GM19452 (cell line): Measurements from ENCODE around the gene PTOV1.

ENCODE experiments used
- ATAC-seq: cut with Tn5 transposase; IDR thresholded peaks from one replicate; pipeline ENCODE4 v1.9.1; 2021; ENCODE audit not compliant: unreplicated experiment

The PTOV1 gene

DNA sequence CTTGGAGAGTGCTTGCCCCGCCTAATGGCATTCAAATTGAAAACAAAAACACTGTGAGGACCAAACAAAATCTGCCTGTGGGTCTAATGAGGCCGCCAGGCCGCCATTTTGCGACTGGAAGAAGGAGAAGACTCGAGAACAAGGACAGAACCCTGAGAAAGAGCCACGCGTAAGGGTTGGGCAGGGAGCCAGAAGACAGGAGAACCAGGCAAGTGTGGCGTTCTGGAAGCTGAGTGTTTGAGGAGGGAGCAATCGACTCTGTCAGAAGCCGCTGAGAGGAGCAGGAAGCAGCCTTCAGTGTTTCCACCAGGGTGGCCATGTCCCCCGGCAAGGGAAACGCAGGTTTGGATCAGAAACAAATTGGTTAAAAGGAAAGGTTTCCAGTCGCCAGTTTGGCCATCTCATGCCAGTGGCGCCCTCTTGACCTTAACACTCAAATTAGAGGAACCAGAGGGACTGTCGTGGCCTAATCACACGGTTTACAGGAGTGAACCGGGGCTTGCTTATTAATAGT is 10.2 kb upstream of the PTOV1 start:
- no peak for ATAC-seq

- ATAC-seq: no peak
Observed at GRCh38 chr19:49843265-49843664, 7.7 kb upstream of the PTOV1 start.

DNA sequence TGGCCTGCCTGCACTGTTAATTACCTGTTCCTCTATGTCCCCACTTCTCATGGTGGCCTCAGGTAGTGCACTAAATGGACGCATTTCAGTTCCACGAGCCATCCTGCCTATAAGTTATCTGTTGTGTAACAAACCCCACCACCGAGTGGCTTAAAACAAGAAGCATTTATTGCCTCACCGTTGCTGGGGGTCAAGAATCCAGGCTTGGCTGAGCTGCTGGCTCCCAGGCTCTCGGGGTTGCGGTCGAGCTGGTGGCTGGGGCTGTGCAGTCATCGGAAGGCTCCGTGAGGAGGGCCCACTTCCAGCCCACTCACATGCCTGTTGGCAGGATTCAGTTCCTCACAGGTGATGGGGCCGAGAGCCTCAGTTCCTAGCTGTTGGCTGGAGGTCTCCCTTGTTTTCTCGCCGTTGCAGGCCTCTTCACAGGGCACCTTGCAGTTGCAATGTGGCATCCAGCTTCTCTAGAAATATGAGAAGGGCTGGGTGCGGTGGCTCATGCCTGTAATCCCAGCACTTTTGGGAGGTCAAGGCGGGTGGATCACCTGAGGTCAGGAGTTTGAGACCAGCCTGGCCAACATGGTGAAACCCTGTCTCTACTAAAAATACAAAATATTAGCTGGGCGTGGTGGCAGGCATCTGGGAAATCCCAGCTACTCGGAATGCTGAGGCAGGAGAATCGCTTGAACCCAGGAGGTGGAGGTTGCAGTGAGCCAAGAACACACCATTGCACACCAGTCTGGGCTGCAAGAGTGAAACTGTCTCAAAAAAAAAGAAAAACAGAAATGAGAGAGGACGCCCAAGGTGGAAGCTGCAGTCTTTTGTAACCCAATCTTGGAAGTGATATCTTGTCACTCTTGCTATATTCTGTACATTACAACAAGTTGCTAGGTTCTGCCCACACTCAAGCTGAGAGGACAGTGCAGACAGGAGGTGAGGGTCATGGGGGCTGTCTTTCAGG is 6.5 kb upstream of the PTOV1 start:
- ATAC-seq: no peak

- ATAC-seq: no peak
Observed at GRCh38 chr19:49845414-49845813, 5.5 kb upstream of the PTOV1 start.

- no peak for ATAC-seq
Observed at GRCh38 chr19:49846408-49846807, 4.6 kb upstream of the PTOV1 start.

DNA sequence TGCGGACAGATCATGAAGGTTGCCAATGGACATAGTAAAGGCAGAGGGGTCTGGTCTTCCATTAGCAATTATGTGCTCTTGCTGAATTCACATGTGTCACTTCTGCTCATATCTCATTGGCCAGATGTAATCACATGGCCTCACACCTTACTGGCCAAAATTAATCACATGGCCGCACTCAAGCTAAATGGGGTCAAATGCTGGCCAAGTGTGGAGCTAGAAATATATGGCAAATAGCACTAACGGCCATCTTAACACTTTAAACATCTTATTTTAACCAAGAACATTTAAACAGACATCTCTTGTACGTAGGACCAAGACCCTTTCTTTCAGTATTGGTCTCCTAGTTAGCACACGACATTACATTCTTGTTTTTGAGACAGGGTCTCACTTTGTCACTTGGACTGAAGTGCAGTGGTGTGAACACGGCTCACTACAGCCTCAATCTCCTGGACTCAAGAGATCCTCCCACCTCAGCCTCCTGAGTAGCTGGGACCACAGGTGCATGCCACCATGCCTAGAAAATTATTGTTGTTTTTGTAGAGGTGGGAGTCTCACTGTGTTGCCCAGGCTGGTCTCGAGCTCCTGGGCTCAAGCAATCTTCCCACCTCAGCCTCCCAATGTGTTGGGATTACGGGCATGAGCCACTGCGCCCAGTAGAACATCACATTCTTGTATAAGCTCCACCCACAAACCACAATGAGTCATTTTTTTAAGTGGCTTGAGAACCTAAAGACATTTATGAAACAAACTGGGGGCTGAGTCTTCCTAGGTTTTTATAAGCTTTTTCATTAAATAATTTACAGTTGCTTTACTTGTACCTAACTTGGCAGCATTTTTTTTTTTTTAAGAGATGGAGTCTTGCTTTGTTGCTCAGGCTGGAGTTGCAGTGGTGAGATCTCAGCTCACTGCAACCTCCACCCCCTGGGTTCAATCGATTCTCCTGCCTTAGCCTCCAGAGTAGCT is 2.9 kb upstream of the PTOV1 start:
- ATAC-seq: no peak

DNA sequence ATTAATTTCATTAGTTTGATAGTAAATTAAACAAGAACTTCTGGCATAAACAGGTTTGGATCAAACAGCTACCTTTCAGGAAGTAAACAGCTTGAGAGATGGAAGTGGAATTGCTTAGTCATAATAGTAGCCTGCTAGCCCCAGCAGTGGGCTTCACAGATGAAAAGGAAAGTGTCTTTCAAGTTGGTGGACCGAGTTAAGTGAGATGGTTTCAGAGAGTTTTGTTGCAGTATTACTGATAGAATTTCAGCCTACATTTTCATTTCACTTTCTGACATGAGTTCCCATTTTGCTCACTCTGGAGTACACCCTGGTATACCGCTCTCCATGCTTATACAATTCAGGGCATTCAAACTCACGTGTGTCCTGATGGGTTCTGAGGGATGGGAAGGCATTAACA is 2.0 kb upstream of the PTOV1 start:
- no peak for ATAC-seq

- ATAC-seq: no peak
Observed at GRCh38 chr19:49849433-49850220, 1.3 kb upstream of the PTOV1 start.

- ATAC-seq: no peak
Observed at GRCh38 chr19:49850221-49850486, 805 bp upstream of the PTOV1 start.

DNA sequence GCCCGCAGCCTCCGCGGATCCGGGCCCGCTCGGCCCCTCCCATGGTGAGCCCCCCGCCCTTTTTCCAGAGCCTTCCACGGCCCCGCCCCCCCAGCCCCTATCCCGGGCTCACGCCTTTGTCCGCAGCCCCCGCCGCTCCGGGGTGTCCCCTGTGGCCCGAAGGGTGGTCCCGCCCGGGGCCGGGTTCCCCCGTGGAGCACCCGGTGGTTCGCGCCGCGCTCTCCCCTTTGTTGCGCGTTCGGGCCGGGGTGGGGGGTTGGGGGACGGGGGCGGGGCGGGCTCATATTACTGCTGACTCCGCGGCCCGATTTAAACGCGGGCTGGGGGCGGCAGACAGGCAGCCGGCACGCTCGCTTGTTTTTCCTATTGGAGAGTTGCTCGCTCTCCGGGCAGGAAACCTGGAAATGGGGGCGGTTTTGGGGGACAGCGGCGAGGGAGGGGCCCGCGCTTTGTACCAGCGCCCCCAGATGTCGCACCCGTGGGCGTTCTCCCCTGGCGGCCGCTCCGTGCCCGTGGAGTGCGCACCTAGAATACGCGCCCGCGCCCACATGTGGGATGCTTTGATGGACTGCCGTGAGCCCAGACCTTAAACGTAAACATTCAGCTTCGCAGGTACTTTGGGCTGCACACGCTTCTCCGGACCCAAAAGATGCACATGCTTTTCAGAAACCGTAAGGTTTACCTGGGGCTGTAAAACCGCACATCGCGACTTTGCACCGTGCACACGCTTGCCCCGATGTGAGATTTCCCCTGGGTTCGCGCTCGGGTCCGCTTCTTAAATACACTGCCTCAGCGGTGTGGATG is 699 bp downstream of the PTOV1 start:
- ATAC-seq: no peak

DNA sequence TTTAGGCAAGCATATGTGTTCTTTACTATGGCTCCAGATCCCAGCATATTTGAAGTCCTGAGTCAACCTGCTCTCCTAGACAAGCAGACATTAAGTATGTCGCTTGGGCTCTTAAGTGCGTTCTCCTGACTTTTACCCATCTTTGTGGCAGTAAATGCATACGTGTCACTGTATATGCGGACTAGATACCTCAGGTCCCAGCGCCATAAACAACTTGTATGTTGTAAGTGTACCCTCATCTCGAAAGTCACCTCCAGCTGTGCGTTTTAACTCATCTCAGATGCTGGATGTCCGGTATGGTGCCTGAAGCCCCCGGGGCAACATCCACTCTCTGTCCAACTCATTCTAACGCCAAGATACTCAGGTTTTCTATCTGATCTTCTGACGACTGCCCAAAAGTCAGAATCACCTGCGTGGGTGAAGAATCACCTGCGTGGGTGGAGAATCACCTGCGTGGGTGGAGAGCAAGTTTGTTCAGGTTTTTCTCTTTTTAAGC is 1.7 kb downstream of the PTOV1 start:
- no peak for ATAC-seq

DNA sequence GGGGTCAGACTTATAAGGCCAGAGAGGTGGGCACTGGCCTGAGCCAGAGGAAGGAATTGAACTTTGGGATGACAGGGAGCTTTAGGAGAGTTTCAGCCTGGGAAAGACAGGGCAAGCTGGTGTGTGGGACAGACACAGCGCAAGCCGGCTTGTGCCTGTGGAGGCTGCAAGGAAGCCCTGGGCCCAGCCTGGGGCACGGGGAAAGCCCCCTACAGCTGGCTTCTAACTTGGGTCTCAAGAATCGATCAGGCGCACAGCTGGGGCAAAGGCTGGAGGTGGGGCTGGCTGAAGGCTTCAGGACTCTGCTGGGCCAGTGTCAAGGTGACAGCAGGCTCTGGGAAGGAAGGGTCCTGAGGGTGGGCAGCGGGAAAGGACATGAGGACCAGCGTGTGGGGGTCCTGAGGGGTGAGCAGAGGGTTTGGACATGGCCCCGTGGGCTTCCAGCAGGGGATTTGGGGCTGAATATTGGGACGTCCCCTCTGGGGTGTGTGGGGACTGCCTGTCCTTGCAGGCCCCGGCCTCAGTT is 3.0 kb downstream of the PTOV1 start:
- ATAC-seq: no peak

- no peak for ATAC-seq
Observed at GRCh38 chr19:49854378-49855263, 3.7 kb downstream of the PTOV1 start.

DNA sequence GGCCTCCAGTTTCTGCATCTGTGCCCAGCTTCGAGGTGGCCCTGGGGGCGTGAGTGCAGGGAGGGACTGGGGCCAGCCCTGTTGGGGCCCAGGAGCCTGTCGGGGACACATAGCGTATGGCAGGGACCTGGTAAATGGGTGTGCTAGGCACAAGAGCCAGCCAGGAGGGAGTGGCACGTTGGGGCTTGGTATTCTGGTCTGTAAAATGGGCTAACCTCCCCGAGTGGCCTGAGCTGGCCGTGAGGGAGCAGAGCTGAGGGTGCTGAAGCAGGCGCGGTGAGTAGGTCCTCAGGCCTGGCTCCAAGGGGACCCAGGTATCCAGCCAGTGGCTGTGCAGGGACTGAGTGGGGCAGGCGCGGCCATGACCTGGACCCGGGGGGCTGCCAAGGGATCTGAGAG is 4.3 kb downstream of the PTOV1 start:
- ATAC-seq: no peak

GRCh38 chr19:49855676-49856573 is 5.0 kb downstream of the PTOV1 start:
- ATAC-seq: no peak

DNA sequence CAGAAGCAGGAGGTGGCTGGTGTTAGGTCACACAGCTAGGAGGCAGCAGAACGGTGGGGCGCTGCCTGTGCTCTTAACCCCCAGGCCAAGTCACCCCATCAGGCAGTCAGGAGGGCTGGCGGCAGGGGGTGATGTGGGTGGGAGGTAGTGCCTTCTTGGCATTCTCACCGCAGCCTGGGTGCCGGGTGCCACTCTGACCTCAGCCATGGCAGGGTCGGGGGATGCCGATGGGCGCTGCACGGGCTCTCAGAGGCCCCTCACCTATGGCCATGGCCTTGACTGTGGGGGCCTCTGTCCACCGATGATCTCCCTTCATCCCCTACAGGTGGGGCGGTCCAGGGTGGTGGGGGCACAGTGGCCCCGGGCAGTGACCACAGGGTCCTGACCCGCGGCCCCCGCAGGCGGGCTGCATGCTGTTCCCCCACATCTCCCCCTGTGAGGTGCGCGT is 5.6 kb downstream of the PTOV1 start:
- ATAC-seq: no peak

- no peak for ATAC-seq
Observed at GRCh38 chr19:49857061-49857837, 6.3 kb downstream of the PTOV1 start.
